Measurements from ENCODE around the gene PSMA4. TPM values are rescaled to one million over a fixed set of nuclear protein-coding genes. Genes with fewer than 3 reads are reported as not detected.

Gene PSMA4
- total RNA-seq, 1 experiment from 2014 or later, result 276 TPM

DNA sequence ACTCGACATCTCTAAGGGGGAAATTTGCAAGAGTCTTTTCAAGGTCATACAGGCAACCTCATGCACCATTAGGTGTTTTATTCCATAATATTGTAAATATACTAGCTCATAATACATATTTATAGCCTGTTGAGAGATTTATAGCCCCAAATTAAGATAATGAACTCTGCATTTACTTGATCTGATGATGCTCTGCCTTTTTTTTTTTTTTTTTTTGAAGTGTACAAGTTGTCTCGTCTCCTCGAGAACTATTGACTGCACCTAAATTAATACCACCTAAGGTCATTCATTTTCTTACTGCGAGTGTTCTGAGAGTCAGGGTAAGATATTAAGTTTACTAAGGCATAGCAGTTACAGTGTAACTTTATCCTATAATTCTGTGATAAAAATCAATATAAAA, 31.1 kb downstream of the PSMA4 start:
- Histone ChIP-seq H3K36me3 (ENCODE audit: control insufficient read depth, insufficient read depth, low read length) (no peaks in the 10 kb centered on the region), H3K4me3 (ENCODE audit: low read depth, low read length) (no peak overlapping the region), H3K4me1 (no peaks in the 10 kb centered on the region), H3K27me3 (replicated peaks; ENCODE audit: control insufficient read depth, insufficient read depth, low read length) (no peaks in the 10 kb centered on the region), H3K9me3 (no peaks in the 10 kb centered on the region)
- ChIA-PET POLR2A (no interaction called here), CTCF (no interaction called here)
- Mint-ChIP-seq H3K4me1 (ENCODE audit: low read depth, unreplicated experiment) (peaks cover 11% of the 10 kb centered on the region), H3K27ac (ENCODE audit: unreplicated experiment) (no peak overlapping the region), H3K27me3 (ENCODE audit: insufficient read depth, unreplicated experiment) (no peaks in the 10 kb centered on the region), H3K4me3 (ENCODE audit: unreplicated experiment) (no peak overlapping the region), H3K9me3 (ENCODE audit: unreplicated experiment) (no peaks in the 10 kb centered on the region), H3K36me3 (ENCODE audit: insufficient read depth, unreplicated experiment) (no peaks in the 10 kb centered on the region)
- DNase-seq, result no peak
- no TSS peak for BruUV-seq (replicated peaks)
- intact Hi-C loops (cut with micrococcal nuclease; ENCODE audit: unreplicated experiment), result no loop called here
- TF ChIP-seq, protein P1, sequence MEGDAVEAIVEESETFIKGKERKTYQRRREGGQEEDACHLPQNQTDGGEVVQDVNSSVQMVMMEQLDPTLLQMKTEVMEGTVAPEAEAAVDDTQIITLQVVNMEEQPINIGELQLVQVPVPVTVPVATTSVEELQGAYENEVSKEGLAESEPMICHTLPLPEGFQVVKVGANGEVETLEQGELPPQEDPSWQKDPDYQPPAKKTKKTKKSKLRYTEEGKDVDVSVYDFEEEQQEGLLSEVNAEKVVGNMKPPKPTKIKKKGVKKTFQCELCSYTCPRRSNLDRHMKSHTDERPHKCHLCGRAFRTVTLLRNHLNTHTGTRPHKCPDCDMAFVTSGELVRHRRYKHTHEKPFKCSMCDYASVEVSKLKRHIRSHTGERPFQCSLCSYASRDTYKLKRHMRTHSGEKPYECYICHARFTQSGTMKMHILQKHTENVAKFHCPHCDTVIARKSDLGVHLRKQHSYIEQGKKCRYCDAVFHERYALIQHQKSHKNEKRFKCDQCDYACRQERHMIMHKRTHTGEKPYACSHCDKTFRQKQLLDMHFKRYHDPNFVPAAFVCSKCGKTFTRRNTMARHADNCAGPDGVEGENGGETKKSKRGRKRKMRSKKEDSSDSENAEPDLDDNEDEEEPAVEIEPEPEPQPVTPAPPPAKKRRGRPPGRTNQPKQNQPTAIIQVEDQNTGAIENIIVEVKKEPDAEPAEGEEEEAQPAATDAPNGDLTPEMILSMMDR (IDR thresholded peaks at IDR 0.05; ENCODE audit: insufficient read depth in 1 of 2, low read depth in 1 of 2, low read length in 1 of 2, severe bottlenecking in 1 of 2, unreplicated experiment in 1 of 2), result no peak

DNA sequence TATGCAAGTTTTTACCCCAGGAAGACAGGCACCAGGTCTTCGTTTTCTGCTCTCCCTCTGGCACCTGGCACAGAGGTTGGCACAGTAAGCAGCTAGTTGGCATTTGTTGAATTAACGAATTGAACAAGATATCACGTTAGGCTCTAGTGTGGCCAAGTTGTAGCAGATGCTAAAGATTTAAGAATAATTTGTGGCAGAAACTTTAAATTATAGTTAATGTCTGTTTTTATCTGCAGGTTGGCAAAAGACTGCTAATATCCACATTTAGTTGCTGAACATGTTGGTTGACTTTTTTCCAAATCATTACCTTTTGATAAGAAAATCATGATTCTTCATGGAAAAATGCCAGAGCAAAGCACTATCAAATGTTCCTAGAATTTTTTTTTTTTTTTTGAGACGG, 33.2 kb downstream of the PSMA4 start:
- Mint-ChIP-seq H3K4me3 (ENCODE audit: unreplicated experiment) (no peak overlapping the region), H3K27me3 (ENCODE audit: insufficient read depth, unreplicated experiment) (no peaks in the 10 kb centered on the region), H3K27ac (ENCODE audit: unreplicated experiment) (no peak overlapping the region), H3K36me3 (ENCODE audit: insufficient read depth, unreplicated experiment) (no peaks in the 10 kb centered on the region), H3K9me3 (ENCODE audit: unreplicated experiment) (no peaks in the 10 kb centered on the region), H3K4me1 (ENCODE audit: low read depth, unreplicated experiment) (no peaks in the 10 kb centered on the region)
- DNase-seq, result no peak
- CTCF ChIA-PET, result no interaction called here
- POLR2A ChIA-PET, result no interaction called here
- Histone ChIP-seq H3K4me1 (no peaks in the 10 kb centered on the region), H3K4me3 (ENCODE audit: low read depth, low read length) (no peak overlapping the region), H3K36me3 (ENCODE audit: control insufficient read depth, insufficient read depth, low read length) (no peaks in the 10 kb centered on the region), H3K27me3 (replicated peaks; ENCODE audit: control insufficient read depth, insufficient read depth, low read length) (no peaks in the 10 kb centered on the region), H3K9me3 (no peaks in the 10 kb centered on the region)
- intact Hi-C loops (cut with micrococcal nuclease; ENCODE audit: unreplicated experiment), result no loop called here
- TF ChIP-seq, protein P1 (IDR thresholded peaks at IDR 0.05; ENCODE audit: insufficient read depth in 1 of 2, low read depth in 1 of 2, low read length in 1 of 2, severe bottlenecking in 1 of 2, unreplicated experiment in 1 of 2), result no peak
- no TSS peak for BruUV-seq (replicated peaks)

DNA sequence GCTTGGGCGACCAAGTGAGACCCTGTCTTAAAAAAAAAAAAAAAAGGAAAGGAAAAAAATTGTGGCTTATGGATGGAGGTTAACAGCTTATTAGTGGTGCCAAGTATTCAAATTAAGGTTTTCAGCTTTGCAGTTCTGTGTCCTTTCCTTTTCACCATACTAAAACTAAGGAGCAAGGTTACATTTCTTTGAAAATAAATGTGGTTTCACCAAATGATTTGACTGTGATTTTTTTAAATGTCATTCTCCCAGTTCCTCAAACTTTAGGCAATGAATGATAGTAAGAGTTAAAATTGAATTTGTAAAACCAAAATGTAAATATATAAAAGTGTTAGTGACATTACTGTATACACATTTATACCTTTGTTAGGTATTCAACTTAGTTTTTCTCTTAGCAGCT, 34.7 kb downstream of the PSMA4 start:
- no peaks in the 10 kb centered on the region for H3K4me1 Mint-ChIP-seq (ENCODE audit: low read depth, unreplicated experiment)
- H3K4me3 Mint-ChIP-seq (ENCODE audit: unreplicated experiment), result no peak overlapping the region
- no peaks in the 10 kb centered on the region for H3K36me3 ChIP-seq (ENCODE audit: control insufficient read depth, insufficient read depth, low read length)
- BruUV-seq (replicated peaks), result no TSS peak
- intact Hi-C loops (cut with micrococcal nuclease; ENCODE audit: unreplicated experiment), result no loop called here
- no peaks in the 10 kb centered on the region for H3K9me3 ChIP-seq
- H3K27me3 Mint-ChIP-seq (ENCODE audit: insufficient read depth, unreplicated experiment), result no peaks in the 10 kb centered on the region
- ChIA-PET CTCF (no interaction called here), POLR2A (no interaction called here)
- no peaks in the 10 kb centered on the region for H3K27me3 ChIP-seq (replicated peaks; ENCODE audit: control insufficient read depth, insufficient read depth, low read length)
- no peaks in the 10 kb centered on the region for H3K36me3 Mint-ChIP-seq (ENCODE audit: insufficient read depth, unreplicated experiment)
- no peak for DNase-seq
- no peaks in the 10 kb centered on the region for H3K9me3 Mint-ChIP-seq (ENCODE audit: unreplicated experiment)
- no peak overlapping the region for H3K27ac Mint-ChIP-seq (ENCODE audit: unreplicated experiment)
- no peak overlapping the region for H3K4me3 ChIP-seq (ENCODE audit: low read depth, low read length)
- TF ChIP-seq, protein P1 (IDR thresholded peaks at IDR 0.05; ENCODE audit: insufficient read depth in 1 of 2, low read depth in 1 of 2, low read length in 1 of 2, severe bottlenecking in 1 of 2, unreplicated experiment in 1 of 2), result no peak
- no peaks in the 10 kb centered on the region for H3K4me1 ChIP-seq
